Measurements from ENCODE around the gene FAM241A. TPM values are rescaled to one million over a fixed set of nuclear protein-coding genes. Genes with fewer than 3 reads are reported as not detected.
"Not testable (repeated sequence)": the region's sequence is repeated elsewhere in the genome, so short reads cannot be mapped to it uniquely, and the experiment has no call there.

FAM241A gene
- total RNA-seq, 4 donors from 2014 or later, result 4.3 to 8.1 (median 4.7) TPM

DNA sequence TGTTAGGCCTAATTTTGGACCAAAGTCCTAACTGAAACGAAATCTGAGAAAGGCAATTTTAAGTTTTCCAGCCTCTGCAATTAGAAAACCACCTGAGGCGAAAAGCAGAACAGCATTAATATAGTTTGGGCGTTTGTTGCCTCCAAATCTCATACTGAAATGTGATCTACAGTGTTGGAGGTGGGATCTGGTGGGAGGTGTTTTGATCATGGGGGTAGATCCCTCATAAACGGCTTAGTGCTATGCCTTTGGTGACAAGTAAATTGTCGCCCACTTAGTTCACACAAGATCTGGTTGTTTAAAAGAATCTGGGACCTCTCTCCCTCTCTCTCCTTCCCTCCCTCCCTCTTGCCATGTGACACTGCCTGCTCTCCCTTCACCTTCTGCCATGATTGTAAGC, 5.7 kb downstream of the FAM241A start:
- TF ChIP-seq POLR2AphosphoS5 (IDR thresholded peaks at IDR 0.05) (no peak), EP300 (IDR thresholded peaks at IDR 0.05) (no peak), POLR2A (IDR thresholded peaks at IDR 0.05) (no peak), CTCF (IDR thresholded peaks at IDR 0.05) (no peak)
- Histone ChIP-seq H3K4me3 (no peak overlapping the region), H3K27me3 (no peaks in the 10 kb centered on the region), H3K4me1 (peaks cover 0 to 12% (median 0%) of the 10 kb centered on the region in 3 donors), H3K27ac (no peak overlapping the region), H3K9me3 (no peaks in the 10 kb centered on the region), H3K36me3 (no peaks in the 10 kb centered on the region)
- 72 to 79% methylated on average over 3 to 5 of the region's 5 CpGs for WGBS, 2 donors (ENCODE audit: low coverage in 1 of 2)
- ATAC-seq, result no peak

GRCh38 chr4:112152521-112152920, 7.3 kb downstream of the FAM241A start:
- Histone ChIP-seq H3K27me3 (no peaks in the 10 kb centered on the region), H3K27ac (no peak overlapping the region), H3K9me3 (no peaks in the 10 kb centered on the region), H3K4me3 (no peak overlapping the region), H3K36me3 (no peaks in the 10 kb centered on the region), H3K4me1 (no peaks in the 10 kb centered on the region)
- no peak for TF ChIP-seq EP300 (IDR thresholded peaks at IDR 0.05)
- no peak for TF ChIP-seq CTCF (IDR thresholded peaks at IDR 0.05)
- TF ChIP-seq POLR2AphosphoS5 (IDR thresholded peaks at IDR 0.05), result no peak
- no peak for TF ChIP-seq POLR2A (IDR thresholded peaks at IDR 0.05)
- 74 to 81% methylated on average over 5 to 6 of the region's 6 CpGs for WGBS, 2 donors (ENCODE audit: low coverage in 1 of 2)
- no peak for ATAC-seq

- TF ChIP-seq EP300 (IDR thresholded peaks at IDR 0.05) (no peak), CTCF (IDR thresholded peaks at IDR 0.05) (no peak), POLR2A (IDR thresholded peaks at IDR 0.05) (no peak), POLR2AphosphoS5 (IDR thresholded peaks at IDR 0.05) (no peak)
- WGBS, 2 donors (ENCODE audit: low coverage in 1 of 2), result 67 to 92% methylated on average over 1 to 4 of the region's 4 CpGs
- no peak overlapping the region for H3K27ac ChIP-seq
- no peaks in the 10 kb centered on the region for H3K9me3 ChIP-seq
- H3K36me3 ChIP-seq, result no peaks in the 10 kb centered on the region
- no peaks in the 10 kb centered on the region for H3K4me1 ChIP-seq
- no peak overlapping the region for H3K4me3 ChIP-seq
- ATAC-seq, result no peak
- H3K27me3 ChIP-seq, result no peaks in the 10 kb centered on the region
Observed at GRCh38 chr4:112153211-112153791, 8.0 kb downstream of the FAM241A start.

DNA sequence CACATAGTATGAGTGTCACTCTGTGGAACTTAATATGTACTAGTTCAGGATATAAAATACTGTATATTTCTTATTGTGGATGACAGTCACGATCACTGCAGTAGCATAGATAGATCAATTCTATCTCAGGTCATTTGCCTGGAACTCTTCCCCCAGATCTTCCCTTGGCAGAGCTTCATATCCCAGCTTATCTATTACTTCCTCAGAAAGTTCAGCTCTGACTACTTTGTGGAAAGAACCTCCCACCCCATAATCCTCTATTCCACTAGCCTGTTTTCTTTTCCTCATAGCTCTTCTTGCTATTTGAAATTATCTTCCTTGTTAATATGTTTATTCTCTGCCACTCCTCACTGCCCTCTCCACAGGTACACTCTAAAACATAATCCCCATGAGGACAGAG, 10.9 kb downstream of the FAM241A start:
- H3K36me3 ChIP-seq, result no peaks in the 10 kb centered on the region
- H3K4me3 ChIP-seq, result no peak overlapping the region
- TF ChIP-seq POLR2A (IDR thresholded peaks at IDR 0.05), result no peak
- TF ChIP-seq EP300 (IDR thresholded peaks at IDR 0.05), result no peak
- TF ChIP-seq CTCF (IDR thresholded peaks at IDR 0.05), result no peak
- no peak for TF ChIP-seq POLR2AphosphoS5 (IDR thresholded peaks at IDR 0.05)
- no peaks in the 10 kb centered on the region for H3K4me1 ChIP-seq
- no peaks in the 10 kb centered on the region for H3K9me3 ChIP-seq
- 70 to 73% methylated on average over 1 of the region's 1 CpG for WGBS, 2 donors (ENCODE audit: low coverage in 1 of 2)
- no peaks in the 10 kb centered on the region for H3K27me3 ChIP-seq
- no peak overlapping the region for H3K27ac ChIP-seq
- ATAC-seq, result no peak

DNA sequence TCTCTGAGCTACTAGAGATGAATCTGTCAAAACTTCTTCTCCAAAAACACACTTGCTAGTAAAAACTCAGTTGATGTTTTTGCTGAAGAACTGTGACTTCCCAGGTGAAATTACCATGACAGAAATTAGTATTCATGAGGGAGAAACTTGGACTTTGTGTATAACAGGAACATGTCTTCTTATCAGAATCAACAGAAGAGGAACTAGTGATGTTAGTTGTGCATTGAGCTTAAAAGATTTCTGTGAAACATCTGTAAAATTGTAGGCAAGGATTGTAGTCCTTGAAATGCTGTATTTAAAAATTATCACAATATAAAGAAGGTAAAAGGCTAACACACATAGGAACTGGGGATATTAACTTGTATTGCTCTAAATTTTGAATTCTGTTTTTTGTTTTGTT, 11.3 kb downstream of the FAM241A start:
- Histone ChIP-seq H3K27ac (no peak overlapping the region), H3K27me3 (no peaks in the 10 kb centered on the region), H3K4me3 (no peak overlapping the region), H3K36me3 (no peaks in the 10 kb centered on the region), H3K9me3 (no peaks in the 10 kb centered on the region), H3K4me1 (no peaks in the 10 kb centered on the region)
- TF ChIP-seq EP300 (IDR thresholded peaks at IDR 0.05), result no peak
- TF ChIP-seq POLR2A (IDR thresholded peaks at IDR 0.05), result no peak
- TF ChIP-seq POLR2AphosphoS5 (IDR thresholded peaks at IDR 0.05), result no peak
- no peak for TF ChIP-seq CTCF (IDR thresholded peaks at IDR 0.05)
- no peak for ATAC-seq

DNA sequence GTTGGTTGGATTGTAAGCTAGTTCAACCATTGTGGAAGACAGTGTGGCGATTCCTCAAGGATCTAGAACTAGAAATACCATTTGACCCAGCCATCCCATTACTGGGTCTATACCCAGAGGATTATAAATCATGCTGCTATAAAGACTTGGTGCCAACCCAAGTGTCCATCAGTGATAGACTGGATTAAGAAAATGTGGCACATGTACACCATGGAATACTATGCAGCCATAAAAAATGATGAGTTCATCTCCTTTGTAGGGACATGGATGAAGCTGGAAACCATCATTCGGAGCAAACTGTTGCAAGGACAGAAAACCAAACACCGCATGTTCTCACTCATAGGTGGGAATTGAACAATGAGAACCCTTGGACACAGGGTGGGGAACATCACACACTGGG, 18.5 kb downstream of the FAM241A start:
- H3K36me3 ChIP-seq, ATAC-seq, H3K4me1 ChIP-seq, H3K4me3 ChIP-seq, H3K9me3 ChIP-seq, H3K27ac ChIP-seq, H3K27me3 ChIP-seq: not testable (repeated sequence)
- WGBS, 2 donors (ENCODE audit: low coverage in 1 of 2), result 90 to 100% methylated on average over 2 to 3 of the region's 3 CpGs

Measured in gastroesophageal sphincter (tissue), 4 donors.